HCT116 (cell line): ENCODE measurements around the gene TRIM59. TPM values are rescaled to one million over a fixed set of nuclear protein-coding genes. Genes with fewer than 3 reads are reported as not detected.

Experiments used
- ATAC-seq: fragments of 200-7000 bp; cut with Tn5 transposase; 2 replicates; pipeline ENCODE4 v1.9.1; 2020; ENCODE audit warnings: mild to moderate bottlenecking, moderate library complexity
- BruUV-seq: library from RNA; stranded (reverse); fragments of 400-500 nt; replicated peaks from 2 replicates; lab custom pipeline; 2021; lab: Mats Ljungman, UMichigan
- CTCF ChIA-PET: fragments of 300-600 bp; sonication (Branson Sonifier 250); formaldehyde crosslinking; loops from one replicate; lab custom pipeline; 2021; ENCODE audit warnings: antibody characterized with exemption; lab: Charles Lee
- POLR2A ChIA-PET: fragments of 300-600, 350-600 bp; sonication (Branson Sonifier 250); formaldehyde crosslinking; loops from one replicate; lab custom pipeline; 2021; ENCODE audit warnings: antibody characterized with exemption; lab: Charles Lee
- RAD21 ChIA-PET, 2 experiments: fragments of 300-600 bp; sonication (Branson Sonifier 250); formaldehyde crosslinking; loops; one replicate each; lab custom pipeline; 2023; ENCODE audit warnings: low total read pairs in 2 of 2; ENCODE audit not compliant: uncharacterized antibody in 2 of 2, unreplicated experiment in 2 of 2, low non-redundant PET in 1 of 2; lab: Charles Lee
- DNase-seq: peaks from one replicate; pipeline ENCODE4 v3.0.0-alpha.2; 2010; ENCODE audit warnings: low read depth, low spot score
- H2AFZ ChIP-seq: fragments of 200-600 bp; shearing (Covaris generic), sonication (generic); 2 replicates; pipeline ENCODE4 v1.6.1; 2017; ENCODE audit warnings: low read depth, mixed run types, mixed read lengths, antibody characterized with exemption, low read length; ENCODE audit not compliant: poor library complexity, severe bottlenecking
- H3K27ac ChIP-seq: 2 replicates; pipeline ENCODE4 v1.5.1; 2012; ENCODE audit warnings: low read depth, low read length
- H3K27me3 ChIP-seq: fragments of 200-600 bp; sonication (generic); 2 replicates; pipeline ENCODE4 v1.6.1; 2016; ENCODE audit warnings: mixed run types, low read length, mixed read lengths; ENCODE audit not compliant: insufficient read depth
- H3K36me3 ChIP-seq, 2 experiments: fragments of 200-500 bp in 1 of 2; fragments of 200-600 bp in 1 of 2; sonication (Bioruptor generic) in 1 of 2; sonication (generic) in 1 of 2; 2 replicates each; pipeline versions ENCODE4 v1.5.1 to v1.6.1; 2014 to 2016; ENCODE audit warnings: low read length in 2 of 2, inconsistent platforms in 1 of 2, mixed read lengths in 1 of 2, mixed run types in 1 of 2; ENCODE audit not compliant: insufficient read depth in 2 of 2, control insufficient read depth in 1 of 2
- H3K4me1 ChIP-seq, 2 experiments: fragments of 200-600 bp in 1 of 2; sonication (generic) in 1 of 2; 2 replicates each; pipeline versions ENCODE4 v1.5.1 to v1.6.1; 2012 to 2017; ENCODE audit warnings: low read length in 2 of 2, inconsistent platforms in 1 of 2, mild to moderate bottlenecking in 1 of 2, mixed read lengths in 1 of 2, mixed run types in 1 of 2, moderate library complexity in 1 of 2; ENCODE audit not compliant: insufficient read depth in 2 of 2, control insufficient read depth in 1 of 2
- H3K4me2 ChIP-seq: fragments of 200-600 bp; sonication (generic); 2 replicates; pipeline ENCODE4 v1.6.1; 2017; ENCODE audit warnings: mixed run types, low read length, mixed read lengths
- H3K4me3 ChIP-seq, 2 experiments: fragments of 200-600 bp in 1 of 2; sonication (generic) in 1 of 2; replicated peaks in 1 of 2; 2 replicates each; pipeline ENCODE4 v1.5.1; 2011 to 2016; ENCODE audit warnings: low read length in 2 of 2, control low read depth in 1 of 2, low read depth in 1 of 2, mild to moderate bottlenecking in 1 of 2, mixed read lengths in 1 of 2, mixed run types in 1 of 2
- H3K79me2 ChIP-seq: fragments of 200-600 bp; sonication (generic); 2 replicates; pipeline ENCODE4 v1.6.1; 2017; ENCODE audit warnings: mild to moderate bottlenecking, mixed run types, low read length, moderate library complexity, mixed read lengths; ENCODE audit not compliant: insufficient read depth
- H3K9ac ChIP-seq: fragments of 200-600 bp; sonication (generic); 2 replicates; pipeline ENCODE4 v1.6.1; 2016; ENCODE audit warnings: low read length, mixed read lengths
- H3K9me2 ChIP-seq: fragments of 200-600 bp; sonication (generic), shearing (Covaris generic); 2 replicates; pipeline ENCODE4 v1.6.1; 2017; ENCODE audit warnings: mixed run types, mild to moderate bottlenecking, moderate library complexity; ENCODE audit not compliant: insufficient read depth
- H3K9me3 ChIP-seq, 2 experiments: fragments of 200-500 bp in 1 of 2; fragments of 200-600 bp in 1 of 2; sonication (Bioruptor generic) in 1 of 2; sonication (generic) in 1 of 2; 2 replicates each; pipeline ENCODE4 v1.6.1; 2014 to 2017; ENCODE audit warnings: low read length in 2 of 2, mixed read lengths in 2 of 2, inconsistent platforms in 1 of 2, low read depth in 1 of 2, mild to moderate bottlenecking in 1 of 2, mixed run types in 1 of 2, moderate library complexity in 1 of 2; ENCODE audit not compliant: control insufficient read depth in 1 of 2, insufficient read depth in 1 of 2
- H4K20me1 ChIP-seq: fragments of 200-600 bp; sonication (generic), shearing (Covaris generic); 2 replicates; pipeline ENCODE4 v1.6.1; 2017; ENCODE audit warnings: mixed run types, mild to moderate bottlenecking, moderate library complexity; ENCODE audit not compliant: insufficient read depth
- CEBPB ChIP-seq: IDR thresholded peaks from 2 replicates; pipeline ENCODE4 v1.6.1; 2012; ENCODE audit warnings: low read depth
- CTCF ChIP-seq, 3 experiments: fragments of 200-600 bp in 1 of 3; sonication (generic) in 1 of 3; IDR thresholded peaks in 2 of 3; conservative IDR thresholded peaks in 1 of 3; 2 replicates each; pipeline ENCODE4 v1.5.1; 2012 to 2017; ENCODE audit warnings: low read depth in 2 of 3, low read length in 2 of 3, antibody characterized with exemption in 1 of 3, borderline replicate concordance in 1 of 3, control low read depth in 1 of 3, mild to moderate bottlenecking in 1 of 3, mixed read lengths in 1 of 3, mixed run types in 1 of 3, moderate library complexity in 1 of 3; ENCODE audit not compliant: insufficient read depth in 1 of 3
- EGR1 ChIP-seq: IDR thresholded peaks from 2 replicates; pipeline ENCODE4 v1.6.1; 2012; ENCODE audit warnings: low read depth
- ELF1 ChIP-seq: IDR thresholded peaks from 2 replicates; pipeline ENCODE4 v1.6.1; 2012; ENCODE audit warnings: low read depth, borderline replicate concordance
- EZH2phosphoT487 ChIP-seq: fragments of 200-600 bp; IDR thresholded peaks from 2 replicates; pipeline ENCODE4 v1.6.1; 2018; ENCODE audit warnings: antibody characterized with exemption, borderline replicate concordance
- JUND ChIP-seq: IDR thresholded peaks from 2 replicates; pipeline ENCODE4 v1.6.1; 2012
- MAX ChIP-seq: IDR thresholded peaks from 2 replicates; pipeline ENCODE4 v1.6.1; 2012
- POLR2A ChIP-seq: IDR thresholded peaks from 2 replicates; pipeline ENCODE4 v1.7.0; 2011; ENCODE audit warnings: borderline replicate concordance; ENCODE audit not compliant: insufficient read depth, insufficient read length; ENCODE audit errors: extremely low read depth
- POLR2AphosphoS5 ChIP-seq: IDR thresholded peaks from 2 replicates; pipeline ENCODE4 v1.6.1; 2011; ENCODE audit warnings: mild to moderate bottlenecking, low read depth, low read length, moderate library complexity
- RAD21 ChIP-seq: IDR thresholded peaks from 2 replicates; pipeline ENCODE4 v1.6.1; 2012; ENCODE audit warnings: low read depth, mild to moderate bottlenecking
- REST ChIP-seq: IDR thresholded peaks from 2 replicates; pipeline ENCODE4 v1.6.1; 2012; ENCODE audit warnings: low read depth
- SIN3A ChIP-seq: IDR thresholded peaks from 2 replicates; pipeline ENCODE4 v1.6.1; 2012; ENCODE audit warnings: low read depth
- SP1 ChIP-seq: IDR thresholded peaks from 2 replicates; pipeline ENCODE4 v1.6.1; 2012; ENCODE audit warnings: low read depth
- TCF7L2 ChIP-seq: IDR thresholded peaks from 2 replicates; pipeline ENCODE4 v1.7.0; 2011; ENCODE audit warnings: borderline replicate concordance, inconsistent platforms; ENCODE audit not compliant: insufficient read depth, insufficient read length; ENCODE audit errors: extremely low read depth
- YY1 ChIP-seq: IDR thresholded peaks from 2 replicates; pipeline ENCODE4 v1.6.1; 2011; ENCODE audit warnings: low read length, low read depth, moderate library complexity, mild to moderate bottlenecking; ENCODE audit not compliant: insufficient replicate concordance; ENCODE audit errors: extremely low read depth
- ZFX ChIP-seq: fragments of 450-650 bp; IDR thresholded peaks from 2 replicates; pipeline ENCODE4 v1.6.1; 2017
- intact Hi-C: fragments of 100-400 bp; cut with micrococcal nuclease; formaldehyde crosslinking; loops from 2 replicates; pipeline ENCODE4 v1.10.0; 2022
- total RNA-seq: library from RNA; stranded (reverse); gene quantifications from one replicate; pipeline ENCODE4 v1.2.1, GENCODE V29; 2021; ENCODE audit not compliant: unreplicated experiment

The TRIM59 gene
- total RNA-seq, 1 experiment from 2014 or later = 41.6 TPM

- intact Hi-C loops = no loop called here
- H3K9ac ChIP-seq = no peak overlapping the region
- H3K9me2 ChIP-seq = no peaks in the 10 kb centered on the region
- H3K4me1 ChIP-seq = no peaks in the 10 kb centered on the region
- H3K36me3 ChIP-seq = peaks cover 68 to 81% of the 10 kb centered on the region in 2 experiments
- H2AFZ ChIP-seq = no peak overlapping the region
- CTCF ChIA-PET = no interaction called here
- no peak overlapping the region for H3K4me2 ChIP-seq
- no peak overlapping the region for H3K4me3 ChIP-seq
- BruUV-seq = no TSS peak
- H3K9me3 ChIP-seq = no peaks in the 10 kb centered on the region
- H3K27ac ChIP-seq = no peak overlapping the region
- peaks cover 10% of the 10 kb centered on the region; the same call in 1 of the 2 replicates for H4K20me1 ChIP-seq
- H3K27me3 ChIP-seq = no peaks in the 10 kb centered on the region
- TF ChIP-seq EZH2phosphoT487 (no peak), CEBPB (no peak), POLR2AphosphoS5 (no peak), TCF7L2 (no peak), REST (no peak), POLR2A (no peak), SP1 (no peak), JUND (no peak), ELF1 (no peak), CTCF (IDR thresholded peaks at IDR 0.05 in 2 of 3, conservative IDR thresholded peaks at IDR 0.05 in 1 of 3; ENCODE audit: borderline replicate concordance in 1 of 3, insufficient read depth in 1 of 3, low read depth in 2 of 3, low read length in 2 of 3) (no peak), YY1 (no peak), EGR1 (no peak), ZFX (no peak), SIN3A (no peak), RAD21 (no peak), MAX (no peak)
- H3K79me2 ChIP-seq = peaks cover 98% of the 10 kb centered on the region
- ATAC-seq = no peak
- RAD21 ChIA-PET = interaction anchor here in 1 of 2 experiments (0.6 kb wide), 1 partner anchor 396 kb away, joined by 4 read pairs; no protein-coding TSS in a partner anchor
- DNase-seq = no peak
- POLR2A ChIA-PET = no interaction called here
These were observed 21.7 kb downstream of the TRIM59 start for GRCh38 chr3:160427832-160428424.
